HG03095 (cell line): Measurements from ENCODE around the gene MYLK2.

Source experiments
- ATAC-seq: cut with Tn5 transposase; IDR thresholded peaks from one replicate; pipeline ENCODE4 v1.9.1; 2021; ENCODE audit warnings: moderate library complexity; ENCODE audit not compliant: unreplicated experiment

MYLK2 gene

GRCh38 chr20:31870726-31871617 lies 51.8 kb downstream of the MYLK2 start:
- ATAC-seq, result no peak

DNA sequence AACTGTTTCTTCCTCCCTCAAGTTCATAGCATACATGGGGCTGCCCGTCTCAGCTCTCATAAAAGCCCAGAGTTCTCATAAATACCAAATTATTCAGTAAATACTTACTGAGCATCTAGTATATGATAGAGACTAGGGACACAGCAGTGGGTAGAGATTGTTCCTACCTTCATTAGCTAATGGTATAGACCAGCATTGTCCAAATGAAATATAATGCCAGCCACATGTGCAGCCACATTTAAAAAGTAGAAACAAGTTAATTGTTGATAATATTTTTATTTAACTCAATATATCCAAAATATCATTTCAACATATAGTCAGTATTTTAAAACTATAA lies 52.4 kb downstream of the MYLK2 start:
- no peak for ATAC-seq

GRCh38 chr20:31872406-31872805 lies 53.2 kb downstream of the MYLK2 start:
- ATAC-seq, result no peak

GRCh38 chr20:31875671-31876070 lies 56.5 kb downstream of the MYLK2 start:
- no peak for ATAC-seq

GRCh38 chr20:31877684-31878083 lies 58.5 kb downstream of the MYLK2 start:
- no peak for ATAC-seq

GRCh38 chr20:31879143-31879987 lies 60.2 kb downstream of the MYLK2 start:
- peak; percentile 70 for ATAC-seq

- no peak for ATAC-seq
Measured at GRCh38 chr20:31881945-31882344, 62.8 kb downstream of the MYLK2 start.

GRCh38 chr20:31883829-31884228 lies 64.7 kb downstream of the MYLK2 start:
- no peak for ATAC-seq
